Upper lobe of left lung (tissue), 4 donors: ENCODE measurements around the gene LRBA.

Experiments
- POLR2AphosphoS5 ChIP-seq, 2 donors: sonication (generic); formaldehyde crosslinking; IDR thresholded peaks; one replicate each; pipeline ENCODE4 v1.5.1; 2017; ENCODE audit warnings: antibody characterized with exemption in 2 of 2
- TF ChIP-seq, protein P1 (sequence below), 6 experiments: fragments of 450-650 bp in 4 of 6; fragments of 200-600 bp in 2 of 6; sonication (generic) in 2 of 6; IDR thresholded peaks; one replicate each; pipeline ENCODE4 v1.5.1; 2016 to 2019; ENCODE audit warnings: antibody characterized with exemption in 6 of 6

- TF ChIP-seq, protein P1, sequence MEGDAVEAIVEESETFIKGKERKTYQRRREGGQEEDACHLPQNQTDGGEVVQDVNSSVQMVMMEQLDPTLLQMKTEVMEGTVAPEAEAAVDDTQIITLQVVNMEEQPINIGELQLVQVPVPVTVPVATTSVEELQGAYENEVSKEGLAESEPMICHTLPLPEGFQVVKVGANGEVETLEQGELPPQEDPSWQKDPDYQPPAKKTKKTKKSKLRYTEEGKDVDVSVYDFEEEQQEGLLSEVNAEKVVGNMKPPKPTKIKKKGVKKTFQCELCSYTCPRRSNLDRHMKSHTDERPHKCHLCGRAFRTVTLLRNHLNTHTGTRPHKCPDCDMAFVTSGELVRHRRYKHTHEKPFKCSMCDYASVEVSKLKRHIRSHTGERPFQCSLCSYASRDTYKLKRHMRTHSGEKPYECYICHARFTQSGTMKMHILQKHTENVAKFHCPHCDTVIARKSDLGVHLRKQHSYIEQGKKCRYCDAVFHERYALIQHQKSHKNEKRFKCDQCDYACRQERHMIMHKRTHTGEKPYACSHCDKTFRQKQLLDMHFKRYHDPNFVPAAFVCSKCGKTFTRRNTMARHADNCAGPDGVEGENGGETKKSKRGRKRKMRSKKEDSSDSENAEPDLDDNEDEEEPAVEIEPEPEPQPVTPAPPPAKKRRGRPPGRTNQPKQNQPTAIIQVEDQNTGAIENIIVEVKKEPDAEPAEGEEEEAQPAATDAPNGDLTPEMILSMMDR (IDR thresholded peaks at IDR 0.05): no peak
- no peak for TF ChIP-seq POLR2AphosphoS5 (IDR thresholded peaks at IDR 0.05)
These were observed 799.5 kb downstream of the LRBA start for GRCh38 chr4:150215601-150216000.
